WI38 (cell line): ENCODE measurements around the gene BLCAP.
"Not testable (repeated sequence)": the region's sequence is repeated elsewhere in the genome, so short reads cannot be mapped to it uniquely, and the experiment has no call there.

ENCODE experiments used
- H3K4me3 ChIP-seq: 2 replicates; pipeline ENCODE4 v1.5.1; 2011; ENCODE audit warnings: low read depth, mild to moderate bottlenecking, control low read depth, low read length
- TF ChIP-seq, protein P1 (sequence below): IDR thresholded peaks from 2 replicates; pipeline ENCODE4 v1.5.1; 2012; ENCODE audit warnings: low read depth, mild to moderate bottlenecking, control low read depth, low read length

The BLCAP gene

DNA sequence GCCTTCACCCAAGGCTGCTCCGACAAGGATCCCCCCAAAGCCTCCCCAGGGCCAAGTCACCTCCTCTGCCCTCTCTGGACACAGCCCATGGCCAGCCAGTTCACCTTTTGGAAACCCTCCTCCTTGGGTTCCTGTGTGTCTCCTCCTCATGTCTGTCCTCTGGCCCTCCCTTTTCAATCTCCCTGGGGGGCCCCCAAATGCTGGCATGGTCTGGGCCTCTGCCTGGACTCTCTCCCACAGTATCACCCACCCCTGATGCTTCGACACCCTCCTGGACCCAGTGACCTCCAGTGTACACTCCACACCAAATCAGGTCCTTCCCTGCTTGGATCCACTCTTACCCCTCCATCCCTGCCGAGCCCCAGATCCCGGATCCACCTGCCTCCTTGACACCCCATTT lies 53.3 kb downstream of the BLCAP start:
- TF ChIP-seq, protein P1, sequence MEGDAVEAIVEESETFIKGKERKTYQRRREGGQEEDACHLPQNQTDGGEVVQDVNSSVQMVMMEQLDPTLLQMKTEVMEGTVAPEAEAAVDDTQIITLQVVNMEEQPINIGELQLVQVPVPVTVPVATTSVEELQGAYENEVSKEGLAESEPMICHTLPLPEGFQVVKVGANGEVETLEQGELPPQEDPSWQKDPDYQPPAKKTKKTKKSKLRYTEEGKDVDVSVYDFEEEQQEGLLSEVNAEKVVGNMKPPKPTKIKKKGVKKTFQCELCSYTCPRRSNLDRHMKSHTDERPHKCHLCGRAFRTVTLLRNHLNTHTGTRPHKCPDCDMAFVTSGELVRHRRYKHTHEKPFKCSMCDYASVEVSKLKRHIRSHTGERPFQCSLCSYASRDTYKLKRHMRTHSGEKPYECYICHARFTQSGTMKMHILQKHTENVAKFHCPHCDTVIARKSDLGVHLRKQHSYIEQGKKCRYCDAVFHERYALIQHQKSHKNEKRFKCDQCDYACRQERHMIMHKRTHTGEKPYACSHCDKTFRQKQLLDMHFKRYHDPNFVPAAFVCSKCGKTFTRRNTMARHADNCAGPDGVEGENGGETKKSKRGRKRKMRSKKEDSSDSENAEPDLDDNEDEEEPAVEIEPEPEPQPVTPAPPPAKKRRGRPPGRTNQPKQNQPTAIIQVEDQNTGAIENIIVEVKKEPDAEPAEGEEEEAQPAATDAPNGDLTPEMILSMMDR = no peak
- no peak overlapping the region for H3K4me3 ChIP-seq

DNA sequence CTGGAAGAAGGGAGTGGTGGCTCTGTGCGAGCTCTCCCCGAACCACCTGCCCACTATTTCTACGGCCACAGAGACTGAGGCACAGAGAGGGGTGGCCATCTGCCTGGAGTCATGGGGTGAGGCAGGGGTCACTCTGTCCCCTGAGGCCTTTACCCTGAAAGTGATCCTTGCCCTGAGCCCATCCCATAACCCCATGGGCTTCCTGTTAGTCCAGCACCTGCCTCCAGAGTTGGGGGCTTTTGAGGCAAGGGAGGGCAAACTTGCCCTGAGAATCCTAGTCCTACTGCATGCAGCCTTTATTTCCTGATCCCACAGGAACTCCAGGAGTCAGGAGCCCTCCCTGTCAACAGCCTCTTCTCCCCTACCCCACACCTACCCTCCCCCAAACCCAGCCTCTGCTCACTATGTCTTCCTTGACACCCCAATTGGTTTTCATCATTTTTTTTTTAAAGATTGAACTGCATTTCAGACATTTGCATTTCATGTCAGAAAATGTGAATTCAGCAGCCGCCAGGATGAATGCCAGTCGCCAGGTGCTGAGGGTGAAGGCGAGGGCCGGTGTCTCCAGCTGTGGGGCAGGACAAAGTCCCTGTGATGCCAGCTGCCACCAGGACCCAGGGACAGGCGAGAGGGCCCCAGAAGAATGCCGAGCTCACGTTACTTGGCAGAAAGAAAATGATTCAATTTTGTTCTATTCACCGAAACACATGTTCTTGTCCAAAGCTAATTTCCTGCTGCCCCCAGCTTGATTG lies 54.3 kb downstream of the BLCAP start:
- no peak overlapping the region for H3K4me3 ChIP-seq
- TF ChIP-seq, protein P1 = no peak

DNA sequence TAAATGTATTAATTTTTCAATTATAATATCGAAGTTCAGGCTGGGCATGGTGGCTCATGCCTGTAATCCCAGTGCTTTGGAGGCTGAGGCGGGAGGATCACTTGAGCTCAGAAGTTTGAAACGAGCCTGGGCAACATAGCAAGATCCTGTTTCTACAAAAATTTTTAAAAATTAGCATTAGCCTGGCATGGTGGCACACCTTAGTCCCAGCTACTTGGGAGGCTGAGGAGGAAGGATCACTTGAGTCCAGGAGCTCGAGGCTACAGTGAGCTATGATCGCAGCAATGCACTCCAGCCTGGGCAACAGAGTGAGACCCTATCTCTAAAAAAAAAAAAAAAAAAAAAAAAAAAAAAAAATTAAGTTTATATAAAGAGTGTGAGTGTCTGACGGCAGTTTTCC lies 55.2 kb downstream of the BLCAP start:
- H3K4me3 ChIP-seq = not testable (repeated sequence)

DNA sequence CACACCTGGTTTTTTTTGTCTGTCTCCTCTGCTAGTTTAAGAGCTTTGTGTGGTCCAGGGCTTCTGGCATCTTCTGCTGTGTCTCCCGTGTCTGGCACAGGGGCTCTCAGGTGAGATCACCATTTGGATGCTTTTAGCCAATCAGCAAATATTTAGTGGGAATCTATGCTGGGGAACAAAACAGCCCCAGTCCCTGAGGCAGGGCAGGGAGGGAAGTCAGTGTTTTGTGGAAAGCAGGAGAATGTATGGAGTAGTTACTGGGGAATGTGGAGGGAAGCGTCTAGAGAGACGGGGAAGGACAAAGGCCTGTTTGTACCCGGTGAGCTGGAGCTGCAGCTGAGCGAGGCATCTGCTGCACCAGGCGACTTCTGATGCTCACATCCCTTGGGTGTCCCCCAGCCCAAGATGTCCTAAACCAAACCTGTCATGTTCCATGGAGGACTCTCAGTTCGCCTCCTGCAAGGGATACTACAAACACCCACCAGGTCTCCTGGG lies 55.9 kb downstream of the BLCAP start:
- no peak overlapping the region for H3K4me3 ChIP-seq
- TF ChIP-seq, protein P1 = no peak

DNA sequence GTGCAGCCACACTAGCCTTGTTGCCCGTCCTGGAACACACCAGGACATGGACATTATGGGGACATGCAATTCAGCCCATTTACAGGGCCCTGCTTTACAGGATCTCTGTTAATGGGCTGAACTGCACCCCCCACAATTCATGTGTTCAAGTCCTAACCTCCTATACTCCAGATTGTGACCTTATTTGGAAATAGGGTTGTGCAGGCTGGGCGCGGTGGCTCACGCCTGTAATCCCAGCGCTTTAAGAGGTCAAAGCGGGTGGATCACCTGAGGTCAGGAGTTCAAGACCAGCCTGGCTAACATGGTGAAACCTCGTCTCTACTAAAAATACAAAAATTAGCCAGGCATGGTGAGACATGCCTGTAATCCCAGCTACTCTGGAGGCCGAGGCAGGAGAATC lies 57.5 kb downstream of the BLCAP start:
- not testable (repeated sequence) for H3K4me3 ChIP-seq

DNA sequence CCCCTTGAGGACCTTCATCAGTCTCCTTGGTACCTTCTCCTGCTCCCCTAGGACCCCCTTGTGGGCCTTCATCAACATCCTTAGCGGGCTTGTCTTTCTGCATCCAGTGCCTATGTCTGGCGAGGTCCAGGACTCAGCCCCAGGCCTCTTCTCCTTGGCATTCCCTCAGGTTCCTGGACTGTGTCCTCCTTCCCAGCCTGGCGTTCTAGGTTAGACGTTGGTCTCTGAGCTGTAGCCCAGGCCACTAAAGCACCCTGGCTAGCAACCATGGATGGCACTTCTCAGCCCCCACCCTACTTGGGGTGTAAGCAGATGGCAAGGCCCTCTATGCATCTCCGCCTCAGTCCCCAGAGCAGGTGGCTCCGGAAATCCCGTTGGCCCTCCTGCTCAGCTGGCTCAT lies 58.1 kb downstream of the BLCAP start:
- TF ChIP-seq, protein P1 = no peak
- no peak overlapping the region for H3K4me3 ChIP-seq

DNA sequence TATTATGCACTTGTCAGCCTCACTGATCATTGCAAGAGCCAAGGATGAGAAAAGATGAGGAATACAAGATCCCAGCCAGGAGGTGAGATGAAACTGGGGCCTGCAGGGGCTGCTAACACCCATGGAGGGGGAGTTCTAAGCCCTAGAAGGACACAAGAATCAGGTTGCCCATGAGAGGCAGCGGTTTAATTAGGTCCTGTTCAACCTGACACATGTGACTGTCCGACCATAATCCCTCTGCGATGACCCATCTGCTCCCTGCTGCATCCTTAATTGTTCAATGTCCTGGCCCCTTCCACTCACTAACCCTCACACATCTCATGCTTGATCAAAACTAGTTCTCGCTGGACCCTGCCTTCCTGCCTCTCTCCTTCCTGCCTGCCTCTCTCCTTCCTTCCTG lies 58.8 kb downstream of the BLCAP start:
- no peak overlapping the region for H3K4me3 ChIP-seq
- TF ChIP-seq, protein P1 = no peak
